Measurements from ENCODE around the gene RNF212.

DNA sequence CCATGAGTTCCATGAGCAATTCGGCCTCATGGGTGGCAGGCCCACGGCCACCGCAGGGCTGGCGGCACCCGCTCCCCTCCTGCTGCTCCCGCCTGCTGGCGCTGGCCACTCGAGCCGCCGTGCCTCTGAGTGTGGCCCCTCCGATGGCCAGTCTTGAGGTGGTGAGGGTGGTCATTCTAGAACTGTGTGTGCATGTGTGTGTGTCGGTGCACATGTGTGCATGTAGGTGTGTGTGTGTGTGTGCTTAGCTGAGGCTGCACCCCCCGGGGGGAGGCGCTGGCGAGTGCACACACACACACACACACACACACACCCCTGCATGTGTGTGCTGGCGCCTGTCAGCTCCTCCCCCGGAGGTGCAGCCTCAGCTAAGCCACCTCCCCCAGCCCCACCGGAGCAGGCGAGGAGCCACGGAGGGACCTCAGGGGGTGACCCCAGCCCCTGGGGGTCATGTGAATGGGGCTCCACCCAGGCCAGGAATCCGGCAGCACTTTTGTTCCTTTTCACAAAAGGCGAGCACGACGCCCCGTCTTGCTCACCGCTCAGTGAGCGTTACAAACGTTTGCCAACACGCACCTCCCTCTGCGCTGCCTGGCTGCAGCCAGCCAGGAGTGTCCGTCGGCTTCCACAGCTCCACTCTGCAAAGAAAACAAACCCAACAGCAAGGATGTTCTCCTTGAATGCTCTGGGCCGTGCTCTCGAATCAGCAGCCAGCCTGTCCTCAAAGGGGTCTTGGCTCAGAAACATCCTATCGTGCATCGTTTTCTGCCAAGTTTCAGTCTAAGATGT is 72.0 kb downstream of the RNF212 start:
- TF ChIP-seq, protein P1, sequence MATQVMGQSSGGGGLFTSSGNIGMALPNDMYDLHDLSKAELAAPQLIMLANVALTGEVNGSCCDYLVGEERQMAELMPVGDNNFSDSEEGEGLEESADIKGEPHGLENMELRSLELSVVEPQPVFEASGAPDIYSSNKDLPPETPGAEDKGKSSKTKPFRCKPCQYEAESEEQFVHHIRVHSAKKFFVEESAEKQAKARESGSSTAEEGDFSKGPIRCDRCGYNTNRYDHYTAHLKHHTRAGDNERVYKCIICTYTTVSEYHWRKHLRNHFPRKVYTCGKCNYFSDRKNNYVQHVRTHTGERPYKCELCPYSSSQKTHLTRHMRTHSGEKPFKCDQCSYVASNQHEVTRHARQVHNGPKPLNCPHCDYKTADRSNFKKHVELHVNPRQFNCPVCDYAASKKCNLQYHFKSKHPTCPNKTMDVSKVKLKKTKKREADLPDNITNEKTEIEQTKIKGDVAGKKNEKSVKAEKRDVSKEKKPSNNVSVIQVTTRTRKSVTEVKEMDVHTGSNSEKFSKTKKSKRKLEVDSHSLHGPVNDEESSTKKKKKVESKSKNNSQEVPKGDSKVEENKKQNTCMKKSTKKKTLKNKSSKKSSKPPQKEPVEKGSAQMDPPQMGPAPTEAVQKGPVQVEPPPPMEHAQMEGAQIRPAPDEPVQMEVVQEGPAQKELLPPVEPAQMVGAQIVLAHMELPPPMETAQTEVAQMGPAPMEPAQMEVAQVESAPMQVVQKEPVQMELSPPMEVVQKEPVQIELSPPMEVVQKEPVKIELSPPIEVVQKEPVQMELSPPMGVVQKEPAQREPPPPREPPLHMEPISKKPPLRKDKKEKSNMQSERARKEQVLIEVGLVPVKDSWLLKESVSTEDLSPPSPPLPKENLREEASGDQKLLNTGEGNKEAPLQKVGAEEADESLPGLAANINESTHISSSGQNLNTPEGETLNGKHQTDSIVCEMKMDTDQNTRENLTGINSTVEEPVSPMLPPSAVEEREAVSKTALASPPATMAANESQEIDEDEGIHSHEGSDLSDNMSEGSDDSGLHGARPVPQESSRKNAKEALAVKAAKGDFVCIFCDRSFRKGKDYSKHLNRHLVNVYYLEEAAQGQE (IDR thresholded peaks at IDR 0.05; ENCODE audit: insufficient read depth in 1 of 2, low read depth in 2 of 2, low read length in 2 of 2), result no peak
- TF ChIP-seq SIN3A (IDR thresholded peaks at IDR 0.05; ENCODE audit: borderline replicate concordance, insufficient read depth, low read length) (no peak), POLR2AphosphoS5 (IDR thresholded peaks at IDR 0.05; ENCODE audit: low read depth, low read length) (no peak), TAF1 (IDR thresholded peaks at IDR 0.05; ENCODE audit: borderline replicate concordance, insufficient read depth, low read length) (no peak), FOXP2 (optimal IDR thresholded peaks at IDR 0.05; ENCODE audit: borderline replicate concordance, extremely low read depth, extremely low read length, insufficient read depth) (no peak)
